Activated T-cell treated with anti-CD3 and anti-CD28 coated beads for 1 hour (primary cell): ENCODE measurements around the gene USP7.
A peak's percentile ranks its signal among the peaks of the same experiment; 100 is the strongest.
"Not testable (repeated sequence)": the region's sequence is repeated elsewhere in the genome, so short reads cannot be mapped to it uniquely, and the experiment has no call there.

Source experiments
- DNase-seq: peaks from one replicate; pipeline ENCODE4 v3.0.0-alpha.2; 2020; ENCODE audit warnings: low read depth

The USP7 gene

GRCh38 chr16:8972843-8973586 lies 9.3 kb upstream of the USP7 start:
- no peak for DNase-seq

GRCh38 chr16:8971416-8971815 lies 7.7 kb upstream of the USP7 start:
- no peak for DNase-seq

GRCh38 chr16:8969202-8969897 lies 5.6 kb upstream of the USP7 start:
- DNase-seq = not testable (repeated sequence)

- DNase-seq = not testable (repeated sequence)
Measured at GRCh38 chr16:8968054-8968453, 4.3 kb upstream of the USP7 start.

- no peak for DNase-seq
Measured at GRCh38 chr16:8967132-8967821, 3.6 kb upstream of the USP7 start.

- DNase-seq = no peak
Measured at GRCh38 chr16:8966817-8967131, 3.1 kb upstream of the USP7 start.

GRCh38 chr16:8964462-8964861 lies 756 bp upstream of the USP7 start:
- DNase-seq = no peak

- no peak for DNase-seq
Measured at GRCh38 chr16:8963010-8963820, 491 bp downstream of the USP7 start.

- peak; percentile 34 for DNase-seq
Measured at GRCh38 chr16:8962393-8963009, 1.2 kb downstream of the USP7 start.

GRCh38 chr16:8961811-8962390 lies 1.8 kb downstream of the USP7 start:
- no peak for DNase-seq

- DNase-seq = no peak
Measured at GRCh38 chr16:8960788-8961109, 3.0 kb downstream of the USP7 start.

- DNase-seq = no peak
Measured at GRCh38 chr16:8959921-8960787, 3.6 kb downstream of the USP7 start.

GRCh38 chr16:8958344-8959167 lies 5.2 kb downstream of the USP7 start:
- no peak for DNase-seq

GRCh38 chr16:8957509-8958157 lies 6.1 kb downstream of the USP7 start:
- DNase-seq = no peak

- DNase-seq = no peak
Measured at GRCh38 chr16:8957063-8957397, 6.7 kb downstream of the USP7 start.

GRCh38 chr16:8956265-8957062 lies 7.2 kb downstream of the USP7 start:
- no peak for DNase-seq

- DNase-seq = no peak
Measured at GRCh38 chr16:8955828-8956227, 7.9 kb downstream of the USP7 start.

GRCh38 chr16:8953064-8953463 lies 10.6 kb downstream of the USP7 start:
- no peak for DNase-seq
